Calu3 (cell line): ENCODE measurements around the gene GARIN5A. TPM values are rescaled to one million over a fixed set of nuclear protein-coding genes. Genes with fewer than 3 reads are reported as not detected.

Experiments used
- BruUV-seq: library from RNA; stranded (reverse); fragments of 400-500 nt; replicated peaks from 2 replicates; lab custom pipeline; 2021; lab: Mats Ljungman, UMichigan
- CTCF ChIA-PET: fragments of 300-600 bp; sonication (Branson Sonifier 250); formaldehyde crosslinking; loops from one replicate; lab custom pipeline; 2022; ENCODE audit warnings: antibody characterized with exemption; lab: Charles Lee
- DNase-seq: peaks from one replicate; pipeline ENCODE4 v3.0.0; 2022
- H3K27ac Mint-ChIP-seq: one replicate; pipeline ENCODE4 v1.8.0; 2022; ENCODE audit warnings: mixed read lengths; ENCODE audit not compliant: unreplicated experiment
- H3K27me3 Mint-ChIP-seq: one replicate; pipeline ENCODE4 v1.8.0; 2022; ENCODE audit warnings: mixed read lengths; ENCODE audit not compliant: unreplicated experiment
- H3K36me3 Mint-ChIP-seq: one replicate; pipeline ENCODE4 v1.8.0; 2022; ENCODE audit warnings: mild to moderate bottlenecking, moderate library complexity, mixed read lengths; ENCODE audit not compliant: insufficient read depth, unreplicated experiment
- H3K4me1 Mint-ChIP-seq: one replicate; pipeline ENCODE4 v1.8.0; 2022; ENCODE audit warnings: mild to moderate bottlenecking, low read depth, mixed read lengths; ENCODE audit not compliant: unreplicated experiment
- H3K4me3 Mint-ChIP-seq: one replicate; pipeline ENCODE4 v1.8.0; 2022; ENCODE audit warnings: mild to moderate bottlenecking, low read depth, moderate library complexity, mixed read lengths; ENCODE audit not compliant: unreplicated experiment
- H3K9me3 Mint-ChIP-seq: one replicate; pipeline ENCODE4 v1.8.0; 2022; ENCODE audit warnings: low read depth, mixed read lengths; ENCODE audit not compliant: unreplicated experiment
- intact Hi-C: fragments of 100-400 bp; cut with micrococcal nuclease; formaldehyde crosslinking; loops from one replicate; pipeline ENCODE4 v1.10.0; 2022; ENCODE audit not compliant: unreplicated experiment
- total RNA-seq: library from RNA; stranded (reverse); gene quantifications from 2 replicates; pipeline ENCODE4 v1.2.3, GENCODE V29; 2022
- TF ChIP-seq, protein P1 (sequence below): fragments of 200-600 bp; IDR thresholded peaks from one replicate; pipeline ENCODE4 v1.8.0; 2022; ENCODE audit warnings: antibody characterized with exemption; ENCODE audit not compliant: unreplicated experiment

Gene GARIN5A
- total RNA-seq, 1 experiment from 2014 or later: 6.0 TPM

DNA sequence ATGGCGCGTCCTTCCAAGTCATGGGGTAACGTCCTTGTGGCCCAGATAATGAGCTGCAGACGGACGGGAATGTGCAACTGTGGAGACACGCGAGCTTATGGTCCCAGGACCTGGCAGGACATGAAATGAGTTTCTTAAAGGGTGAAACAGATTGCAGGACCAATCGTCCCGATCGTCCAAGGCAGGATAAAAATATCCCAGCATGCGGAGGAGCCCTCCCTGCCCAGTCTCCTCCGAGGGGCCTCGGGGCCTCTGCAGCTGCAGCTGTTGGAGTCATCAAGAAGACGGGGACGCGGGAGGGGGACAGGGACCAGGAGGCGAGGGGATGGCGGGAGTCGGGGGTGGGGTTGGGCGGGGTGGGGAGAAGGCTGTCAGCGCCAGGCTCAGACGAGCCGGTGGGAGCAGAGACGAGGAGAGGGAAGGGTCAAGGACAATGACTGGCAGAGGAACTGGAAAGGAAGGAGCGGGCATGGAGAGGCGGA, 14.4 kb upstream of the GARIN5A start:
- no peak overlapping the region for H3K27ac Mint-ChIP-seq
- H3K36me3 Mint-ChIP-seq: peaks cover 14% of the 10 kb centered on the region
- intact Hi-C loops: no loop called here
- BruUV-seq: no TSS peak
- TF ChIP-seq, protein P1, sequence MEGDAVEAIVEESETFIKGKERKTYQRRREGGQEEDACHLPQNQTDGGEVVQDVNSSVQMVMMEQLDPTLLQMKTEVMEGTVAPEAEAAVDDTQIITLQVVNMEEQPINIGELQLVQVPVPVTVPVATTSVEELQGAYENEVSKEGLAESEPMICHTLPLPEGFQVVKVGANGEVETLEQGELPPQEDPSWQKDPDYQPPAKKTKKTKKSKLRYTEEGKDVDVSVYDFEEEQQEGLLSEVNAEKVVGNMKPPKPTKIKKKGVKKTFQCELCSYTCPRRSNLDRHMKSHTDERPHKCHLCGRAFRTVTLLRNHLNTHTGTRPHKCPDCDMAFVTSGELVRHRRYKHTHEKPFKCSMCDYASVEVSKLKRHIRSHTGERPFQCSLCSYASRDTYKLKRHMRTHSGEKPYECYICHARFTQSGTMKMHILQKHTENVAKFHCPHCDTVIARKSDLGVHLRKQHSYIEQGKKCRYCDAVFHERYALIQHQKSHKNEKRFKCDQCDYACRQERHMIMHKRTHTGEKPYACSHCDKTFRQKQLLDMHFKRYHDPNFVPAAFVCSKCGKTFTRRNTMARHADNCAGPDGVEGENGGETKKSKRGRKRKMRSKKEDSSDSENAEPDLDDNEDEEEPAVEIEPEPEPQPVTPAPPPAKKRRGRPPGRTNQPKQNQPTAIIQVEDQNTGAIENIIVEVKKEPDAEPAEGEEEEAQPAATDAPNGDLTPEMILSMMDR: no peak
- CTCF ChIA-PET: no interaction called here
- H3K4me3 Mint-ChIP-seq: no peak overlapping the region
- peaks cover 13% of the 10 kb centered on the region for H3K4me1 Mint-ChIP-seq
- DNase-seq: no peak
- peaks cover 22% of the 10 kb centered on the region for H3K27me3 Mint-ChIP-seq
- no peaks in the 10 kb centered on the region for H3K9me3 Mint-ChIP-seq

DNA sequence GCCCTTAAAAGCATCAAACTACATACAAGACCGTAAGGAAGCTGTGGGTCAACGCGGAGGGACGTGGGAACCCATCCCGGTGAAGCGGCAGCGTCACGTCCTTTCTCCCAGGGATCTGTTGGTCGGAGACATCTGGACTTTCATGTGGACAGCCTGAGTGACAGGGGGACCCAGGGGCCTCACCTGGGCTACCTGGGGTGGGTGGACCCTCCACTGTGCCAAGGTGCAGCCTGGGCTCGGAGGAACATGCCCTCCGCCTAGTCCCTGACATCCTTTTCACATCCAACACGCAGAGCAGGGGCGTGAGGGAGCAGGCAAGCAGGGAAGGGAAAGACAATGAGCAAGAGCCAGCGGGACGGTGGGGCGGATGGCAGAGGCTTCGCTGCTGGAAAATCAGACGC, 13.8 kb upstream of the GARIN5A start:
- intact Hi-C loops: no loop called here
- TF ChIP-seq, protein P1: no peak
- peaks cover 13% of the 10 kb centered on the region for H3K4me1 Mint-ChIP-seq
- H3K27ac Mint-ChIP-seq: no peak overlapping the region
- BruUV-seq: no TSS peak
- DNase-seq: no peak
- peaks cover 19% of the 10 kb centered on the region for H3K36me3 Mint-ChIP-seq
- H3K27me3 Mint-ChIP-seq: peaks cover 22% of the 10 kb centered on the region
- no peaks in the 10 kb centered on the region for H3K9me3 Mint-ChIP-seq
- no peak overlapping the region for H3K4me3 Mint-ChIP-seq
- CTCF ChIA-PET: no interaction called here

DNA sequence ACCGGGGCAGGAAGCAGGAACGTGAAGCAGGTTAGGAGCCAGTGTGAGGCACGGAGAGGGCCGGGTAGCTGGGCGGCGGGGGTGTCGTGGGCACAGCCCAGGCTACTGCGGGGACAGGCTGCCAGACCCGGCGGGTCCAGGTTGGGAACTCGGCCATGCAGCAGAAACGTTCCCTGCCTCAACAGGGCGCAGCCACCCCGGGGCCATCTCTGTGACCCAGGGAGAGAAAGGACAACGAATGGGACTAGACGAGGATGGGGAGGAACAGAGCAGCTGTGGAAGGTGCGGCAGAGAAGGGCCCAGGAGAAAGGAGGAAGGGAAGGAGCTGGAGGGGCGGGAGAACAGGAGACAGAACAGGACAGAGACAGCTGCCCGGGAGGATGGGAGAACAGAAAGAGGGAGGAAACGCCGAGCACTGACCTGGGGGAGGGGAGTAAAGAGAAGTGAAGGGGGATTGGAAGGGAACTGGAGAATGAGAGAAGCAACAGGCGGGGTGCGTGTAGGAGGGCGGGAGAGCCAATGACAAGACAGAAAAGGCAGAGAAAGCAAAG, 12.9 kb upstream of the GARIN5A start:
- Mint-ChIP-seq H3K4me1 (peaks cover 13% of the 10 kb centered on the region), H3K4me3 (no peak overlapping the region), H3K36me3 (peaks cover 23% of the 10 kb centered on the region), H3K9me3 (no peaks in the 10 kb centered on the region), H3K27ac (no peak overlapping the region), H3K27me3 (peaks cover 22% of the 10 kb centered on the region)
- TF ChIP-seq, protein P1: no peak
- intact Hi-C loops: no loop called here
- CTCF ChIA-PET: no interaction called here
- no peak for DNase-seq
- no TSS peak for BruUV-seq

DNA sequence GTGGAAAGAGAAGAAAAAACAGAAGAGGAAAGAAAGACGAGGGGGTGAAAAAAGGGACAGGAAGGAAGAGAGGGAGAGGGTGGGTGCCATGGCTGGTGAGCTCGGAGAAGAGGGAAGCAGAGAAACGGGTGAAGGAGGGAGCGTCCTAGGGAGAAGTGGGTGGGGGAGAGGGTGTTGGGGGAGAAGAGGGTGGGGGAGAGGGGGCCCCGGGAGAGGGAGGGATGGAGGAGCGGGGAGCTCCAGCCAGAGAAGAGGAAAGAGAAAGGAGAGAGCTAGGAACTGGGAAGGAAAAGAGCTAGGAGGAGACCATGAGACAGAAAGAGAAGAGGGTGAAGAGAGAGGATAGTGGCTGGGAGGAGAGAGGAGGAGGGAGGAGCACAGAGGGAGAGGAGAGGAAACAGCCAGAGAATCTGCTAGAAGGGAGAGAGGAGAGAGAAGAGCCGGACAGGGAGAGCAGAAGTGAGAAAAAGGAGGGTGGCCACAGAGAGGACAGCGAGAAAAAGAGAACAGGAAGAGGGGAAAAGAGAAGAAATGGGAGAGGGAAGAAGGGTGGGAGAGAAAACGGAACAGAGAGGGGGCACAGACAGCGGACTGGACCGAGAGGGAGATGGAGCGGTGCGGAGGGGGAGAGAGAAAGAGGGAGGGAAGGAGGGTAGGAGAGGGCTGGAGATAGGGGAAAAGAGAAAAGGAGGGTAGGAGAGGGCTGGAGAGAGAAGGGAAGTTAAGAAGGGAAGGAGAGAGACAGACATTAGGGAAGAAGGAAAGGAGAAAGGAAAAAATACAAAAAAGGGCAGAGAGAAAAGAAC, 11.9 kb upstream of the GARIN5A start:
- intact Hi-C loops: no loop called here
- CTCF ChIA-PET: no interaction called here
- H3K36me3 Mint-ChIP-seq: peaks cover 28% of the 10 kb centered on the region
- TF ChIP-seq, protein P1: no peak
- no peak overlapping the region for H3K4me3 Mint-ChIP-seq
- no peak for DNase-seq
- no TSS peak for BruUV-seq
- no peaks in the 10 kb centered on the region for H3K9me3 Mint-ChIP-seq
- peaks cover 13% of the 10 kb centered on the region for H3K4me1 Mint-ChIP-seq
- H3K27ac Mint-ChIP-seq: no peak overlapping the region
- peaks cover 22% of the 10 kb centered on the region for H3K27me3 Mint-ChIP-seq
